GM12873 (cell line): ENCODE data around the gene MTUS2.

ENCODE experiments used
- CTCF ChIP-seq: IDR thresholded peaks from 2 replicates; pipeline ENCODE4 v1.5.1; 2012; ENCODE audit warnings: low read depth, mild to moderate bottlenecking, moderate library complexity, low read length, control low read depth; ENCODE audit not compliant: insufficient read depth; ENCODE audit errors: missing control alignments

MTUS2 gene

GRCh38 chr13:29136341-29136740, 316.2 kb downstream of the MTUS2 start:
- no peak for TF ChIP-seq CTCF

GRCh38 chr13:29137016-29137415, 316.9 kb downstream of the MTUS2 start:
- TF ChIP-seq CTCF, result no peak

GRCh38 chr13:29137995-29138394, 317.9 kb downstream of the MTUS2 start:
- no peak for TF ChIP-seq CTCF

GRCh38 chr13:29140277-29140676, 320.1 kb downstream of the MTUS2 start:
- TF ChIP-seq CTCF, result no peak

GRCh38 chr13:29143847-29144246, 323.7 kb downstream of the MTUS2 start:
- no peak for TF ChIP-seq CTCF

GRCh38 chr13:29154390-29154789, 334.3 kb downstream of the MTUS2 start:
- TF ChIP-seq CTCF, result no peak

GRCh38 chr13:29156136-29156535, 336.0 kb downstream of the MTUS2 start:
- no peak for TF ChIP-seq CTCF
